GM12891 (cell line): ENCODE data around the gene TOB1.

Experiments used
- POLR2A ChIP-seq: IDR thresholded peaks from 2 replicates; pipeline ENCODE4 v1.6.1; 2011; ENCODE audit warnings: low read depth, low read length, control low read depth
- POLR2AphosphoS5 ChIP-seq: IDR thresholded peaks from 2 replicates; pipeline ENCODE4 v1.6.1; 2011; ENCODE audit warnings: low read depth, low read length, control low read depth
- POU2F2 ChIP-seq: IDR thresholded peaks from 2 replicates; pipeline ENCODE4 v1.6.1; 2011; ENCODE audit warnings: low read depth, mild to moderate bottlenecking, control low read depth, low read length, moderate library complexity
- SPI1 ChIP-seq: IDR thresholded peaks from 2 replicates; pipeline ENCODE4 v1.6.1; 2011; ENCODE audit warnings: low read depth, low read length, control low read depth
- TAF1 ChIP-seq: IDR thresholded peaks from 2 replicates; pipeline ENCODE4 v1.6.1; 2011; ENCODE audit warnings: low read depth, low read length, control low read depth

DNA sequence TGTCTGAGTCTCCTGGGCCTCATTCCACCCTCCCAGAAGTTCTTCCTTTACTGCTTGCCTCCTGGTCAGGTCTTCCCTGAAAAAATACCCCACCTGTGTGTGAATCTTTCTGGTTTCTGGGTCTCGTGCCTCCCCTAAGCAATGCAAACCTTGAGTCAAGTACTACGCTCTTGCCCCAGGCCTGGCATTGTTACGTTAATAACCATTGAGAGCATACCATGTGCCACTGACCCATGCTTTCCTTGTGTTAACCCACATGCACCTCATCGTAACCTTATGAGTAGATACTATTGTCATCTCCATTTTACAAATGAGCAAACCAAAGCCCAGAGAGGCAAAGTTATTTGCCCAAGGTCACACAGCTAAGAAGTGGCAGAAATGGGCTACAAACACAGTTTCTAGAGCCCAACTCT lies 25.4 kb upstream of the TOB1 start:
- no peak for TF ChIP-seq POLR2A
- no peak for TF ChIP-seq POLR2AphosphoS5
- no peak for TF ChIP-seq SPI1
- no peak for TF ChIP-seq TAF1
- no peak for TF ChIP-seq POU2F2
